ENCODE measurements around the gene PRKD1.

Gene PRKD1

DNA sequence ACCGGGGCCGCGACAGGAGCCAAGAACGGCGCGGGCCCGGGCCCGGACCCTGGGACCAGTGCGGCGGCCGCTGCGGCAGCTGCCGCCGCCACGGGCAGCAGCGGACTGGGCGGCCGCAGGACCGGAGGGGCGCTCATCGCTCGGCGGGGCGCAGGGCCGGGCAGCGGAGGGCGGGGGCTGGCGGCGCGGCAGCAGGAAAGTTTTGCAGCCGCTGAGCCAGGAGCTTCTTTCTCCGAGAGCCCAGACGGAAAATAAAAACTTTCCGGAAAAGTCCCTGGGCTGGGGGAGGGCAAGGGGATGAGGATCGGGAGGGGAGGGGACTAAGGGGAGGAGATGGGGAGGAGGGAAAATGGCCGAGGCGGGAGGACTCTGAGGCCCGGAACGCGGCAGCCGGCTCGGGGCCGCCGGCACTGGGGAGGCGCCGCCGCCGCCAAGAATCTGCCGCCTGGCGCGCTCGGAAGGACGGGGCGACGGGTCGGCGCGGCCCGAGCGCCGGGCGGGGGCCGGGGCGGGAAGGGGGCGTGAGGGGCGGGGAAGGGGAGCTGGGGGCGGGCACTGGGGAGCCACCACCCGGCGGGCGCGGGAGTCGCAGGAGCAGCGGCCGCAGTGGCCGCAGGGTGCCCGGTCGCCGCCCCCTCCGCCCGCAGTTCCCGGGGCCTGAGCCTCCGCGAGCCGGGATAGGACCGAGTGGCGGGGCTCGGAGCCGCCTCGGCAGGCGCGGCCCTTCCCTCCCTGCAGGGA, at the start of gene PRKD1:
TSS of gene PRKD1 (minus strand) at position 472 of the 741 bp plus-strand sequence.
- Mint-ChIP-seq H3K4me1 (ENCODE audit: low read depth) (peaks cover 5% of the 10 kb centered on the region), H3K27me3 (ENCODE audit: low read depth) (peaks cover 26% of the 10 kb centered on the region), H3K36me3 (ENCODE audit: low read depth) (no peaks in the 10 kb centered on the region), H3K4me3 (peak within 1 kb of the TSS; percentile 66), H3K9me3 (no peaks in the 10 kb centered on the region), H3K27ac (no peak within 1 kb of the TSS)
- no peak for DNase-seq (ENCODE audit: low spot score)

DNA sequence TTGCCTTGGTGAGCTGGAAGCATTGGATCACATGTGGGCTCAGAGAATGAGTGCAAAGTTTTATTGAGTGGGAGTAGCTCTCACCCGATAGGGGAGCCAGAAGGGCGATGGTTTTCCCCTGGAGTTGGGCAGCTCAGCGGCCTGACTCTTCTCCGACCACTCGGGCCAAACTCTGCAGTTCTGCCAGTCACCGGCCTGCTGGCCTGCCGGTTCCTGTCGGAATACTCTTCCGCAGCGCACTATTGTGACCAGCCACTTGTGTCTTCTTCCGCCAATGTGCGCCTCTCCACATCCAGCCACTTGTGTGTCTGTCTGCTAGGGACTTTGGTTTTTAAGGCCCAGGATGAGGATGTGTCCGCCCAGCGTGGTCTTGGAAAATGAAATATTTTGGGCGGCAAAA, 43.5 kb upstream of the PRKD1 start:
- H3K9me3 Mint-ChIP-seq = peaks cover 42% of the 10 kb centered on the region
- H3K4me1 Mint-ChIP-seq (ENCODE audit: low read depth) = no peaks in the 10 kb centered on the region
- no peaks in the 10 kb centered on the region for H3K27me3 Mint-ChIP-seq (ENCODE audit: low read depth)
- no peak overlapping the region for H3K4me3 Mint-ChIP-seq
- H3K36me3 Mint-ChIP-seq (ENCODE audit: low read depth) = no peaks in the 10 kb centered on the region
- no peak for DNase-seq (ENCODE audit: low spot score)
- no peak overlapping the region for H3K27ac Mint-ChIP-seq

GRCh38 chr14:29955087-29955486, 27.4 kb upstream of the PRKD1 start:
- Mint-ChIP-seq H3K4me3 (no peak overlapping the region), H3K36me3 (ENCODE audit: low read depth) (no peaks in the 10 kb centered on the region), H3K27me3 (ENCODE audit: low read depth) (no peaks in the 10 kb centered on the region), H3K4me1 (ENCODE audit: low read depth) (no peaks in the 10 kb centered on the region), H3K9me3 (peaks cover 39% of the 10 kb centered on the region), H3K27ac (no peak overlapping the region)
- no peak for DNase-seq (ENCODE audit: low spot score)

DNA sequence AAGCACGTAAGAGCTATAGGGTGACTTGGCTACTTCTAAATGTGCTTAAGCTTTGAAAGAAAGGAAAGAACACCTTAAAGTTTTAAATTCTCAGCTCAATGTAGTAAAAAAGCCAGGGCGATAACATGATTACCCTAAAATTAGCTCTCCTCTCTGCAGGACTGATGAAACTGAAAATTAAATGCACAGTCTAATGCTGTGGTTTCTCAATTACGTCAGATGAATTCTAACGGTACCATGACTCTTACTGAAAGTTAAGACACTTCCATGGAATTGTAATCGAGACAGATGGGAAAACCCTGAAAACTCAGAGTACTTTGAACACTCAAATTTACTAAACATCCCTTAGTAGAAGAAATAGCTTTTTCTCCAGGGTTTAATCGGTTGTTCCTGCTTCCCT, 25.9 kb upstream of the PRKD1 start:
- DNase-seq (ENCODE audit: low spot score) = no peak
- H3K27ac Mint-ChIP-seq = no peak overlapping the region
- no peaks in the 10 kb centered on the region for H3K4me1 Mint-ChIP-seq (ENCODE audit: low read depth)
- H3K4me3 Mint-ChIP-seq = no peak overlapping the region
- no peaks in the 10 kb centered on the region for H3K36me3 Mint-ChIP-seq (ENCODE audit: low read depth)
- H3K27me3 Mint-ChIP-seq (ENCODE audit: low read depth) = no peaks in the 10 kb centered on the region
- peaks cover 41% of the 10 kb centered on the region for H3K9me3 Mint-ChIP-seq

DNA sequence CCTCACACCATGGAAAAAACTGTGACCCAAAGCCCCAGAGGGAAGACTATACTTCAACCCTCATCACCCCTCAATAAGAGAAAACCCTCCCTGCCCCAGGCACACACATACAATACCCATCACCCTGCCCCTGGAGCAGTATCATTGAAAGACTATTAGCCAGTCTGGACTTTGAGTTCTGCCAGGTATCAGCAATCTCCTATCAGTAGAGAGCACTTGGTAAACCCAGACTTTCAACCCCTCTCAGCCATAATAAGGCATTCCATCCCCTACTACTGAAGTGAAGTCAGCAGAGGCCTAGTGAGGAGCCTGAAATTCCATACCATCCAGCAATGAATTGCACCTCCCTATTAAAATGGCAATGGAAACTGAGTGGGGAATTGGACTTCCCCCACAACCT, 16.4 kb upstream of the PRKD1 start:
- Mint-ChIP-seq H3K4me3 (no peak overlapping the region), H3K36me3 (ENCODE audit: low read depth) (no peaks in the 10 kb centered on the region), H3K27me3 (ENCODE audit: low read depth) (no peaks in the 10 kb centered on the region), H3K4me1 (ENCODE audit: low read depth) (no peaks in the 10 kb centered on the region), H3K27ac (no peak overlapping the region), H3K9me3 (peaks cover 38% of the 10 kb centered on the region)
- no peak for DNase-seq (ENCODE audit: low spot score)

DNA sequence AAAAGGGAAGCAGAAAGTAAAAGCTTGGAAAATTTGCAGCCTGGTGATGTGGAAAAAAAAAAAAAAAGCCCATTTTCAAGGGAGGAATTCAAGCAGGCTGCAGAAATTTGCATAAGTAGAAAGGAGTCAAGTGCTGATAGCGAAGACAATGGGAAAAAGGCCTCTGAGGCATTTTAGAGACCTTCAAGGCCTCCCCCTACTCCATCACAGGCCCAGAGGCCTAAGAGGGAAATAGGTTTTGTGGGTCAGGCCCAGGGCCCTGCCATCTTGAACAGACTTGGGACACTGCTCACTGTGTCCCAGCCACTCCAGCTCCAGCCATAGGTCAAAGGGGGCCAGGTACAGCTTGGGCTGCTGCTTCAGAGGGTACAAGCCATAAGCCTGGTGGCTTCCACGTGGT, 13.8 kb upstream of the PRKD1 start:
- Mint-ChIP-seq H3K4me1 (ENCODE audit: low read depth) (no peaks in the 10 kb centered on the region), H3K27ac (no peak overlapping the region), H3K36me3 (ENCODE audit: low read depth) (no peaks in the 10 kb centered on the region), H3K27me3 (ENCODE audit: low read depth) (no peaks in the 10 kb centered on the region), H3K4me3 (no peak overlapping the region), H3K9me3 (peaks cover 29% of the 10 kb centered on the region)
- no peak for DNase-seq (ENCODE audit: low spot score)

GRCh38 chr14:29940482-29940881, 12.8 kb upstream of the PRKD1 start:
- Mint-ChIP-seq H3K4me3 (no peak overlapping the region), H3K4me1 (ENCODE audit: low read depth) (no peaks in the 10 kb centered on the region), H3K27ac (no peak overlapping the region), H3K9me3 (peaks cover 23% of the 10 kb centered on the region), H3K27me3 (ENCODE audit: low read depth) (no peaks in the 10 kb centered on the region), H3K36me3 (ENCODE audit: low read depth) (no peaks in the 10 kb centered on the region)
- DNase-seq (ENCODE audit: low spot score) = no peak

- Mint-ChIP-seq H3K36me3 (ENCODE audit: low read depth) (no peaks in the 10 kb centered on the region), H3K4me3 (no peak overlapping the region), H3K4me1 (ENCODE audit: low read depth) (no peaks in the 10 kb centered on the region), H3K27me3 (ENCODE audit: low read depth) (no peaks in the 10 kb centered on the region), H3K9me3 (peaks cover 7% of the 10 kb centered on the region), H3K27ac (no peak overlapping the region)
- DNase-seq (ENCODE audit: low spot score) = no peak
Measured at GRCh38 chr14:29937116-29937515, 9.5 kb upstream of the PRKD1 start.

- H3K27ac Mint-ChIP-seq = no peak overlapping the region
- peaks cover 26% of the 10 kb centered on the region for H3K27me3 Mint-ChIP-seq (ENCODE audit: low read depth)
- no peak for DNase-seq (ENCODE audit: low spot score)
- no peaks in the 10 kb centered on the region for H3K36me3 Mint-ChIP-seq (ENCODE audit: low read depth)
- H3K4me3 Mint-ChIP-seq = no peak overlapping the region
- H3K9me3 Mint-ChIP-seq = no peaks in the 10 kb centered on the region
- peaks cover 5% of the 10 kb centered on the region for H3K4me1 Mint-ChIP-seq (ENCODE audit: low read depth)
Measured at GRCh38 chr14:29930283-29930682, 2.6 kb upstream of the PRKD1 start.

- no peak overlapping the region for H3K27ac Mint-ChIP-seq
- H3K36me3 Mint-ChIP-seq (ENCODE audit: low read depth) = no peaks in the 10 kb centered on the region
- no peaks in the 10 kb centered on the region for H3K9me3 Mint-ChIP-seq
Measured at GRCh38 chr14:29928117-29928640, 532 bp upstream of the PRKD1 start.

DNA sequence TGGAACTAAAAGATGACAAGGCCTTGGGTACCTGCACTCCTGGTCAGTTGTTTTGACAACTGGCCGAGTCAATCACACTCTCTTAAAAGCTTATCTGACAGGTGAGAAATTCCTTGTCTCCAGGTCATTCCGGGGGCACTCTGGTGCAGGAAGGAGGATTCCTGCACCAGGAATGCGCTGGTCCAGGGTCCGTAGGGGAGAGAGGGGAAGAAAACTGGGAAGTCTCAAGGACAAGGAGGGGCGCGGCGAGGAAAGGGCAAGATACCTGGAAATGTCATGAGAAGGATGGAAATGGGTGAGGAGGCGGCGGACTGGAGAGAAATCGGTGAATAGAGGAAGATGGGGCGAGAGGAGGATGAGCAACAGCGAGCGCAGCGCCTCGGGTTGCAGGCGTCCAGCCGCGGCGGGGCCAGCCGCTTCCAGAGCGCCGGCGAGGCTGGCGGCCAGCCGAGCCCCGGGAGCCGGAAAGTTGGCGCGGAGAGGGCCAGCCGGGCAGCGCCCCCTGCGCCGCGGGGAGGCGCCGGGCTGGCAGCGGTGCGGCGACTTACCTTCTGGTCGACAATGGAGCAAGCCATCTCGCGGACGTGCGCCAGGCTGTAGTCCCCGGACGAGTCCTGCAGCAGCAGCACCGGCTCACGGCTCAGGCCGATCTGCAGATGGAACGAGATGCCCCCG, 809 bp downstream of the PRKD1 start:
- peaks cover 5% of the 10 kb centered on the region for H3K4me1 Mint-ChIP-seq (ENCODE audit: low read depth)
- no peak for DNase-seq (ENCODE audit: low spot score)
- no peak overlapping the region for H3K27ac Mint-ChIP-seq
- no peaks in the 10 kb centered on the region for H3K9me3 Mint-ChIP-seq
- no peaks in the 10 kb centered on the region for H3K36me3 Mint-ChIP-seq (ENCODE audit: low read depth)
- peaks cover 26% of the 10 kb centered on the region for H3K27me3 Mint-ChIP-seq (ENCODE audit: low read depth)
- peak overlapping the region; percentile 66 for H3K4me3 Mint-ChIP-seq

More at GRCh38 chr14:29928117-29928640, 532 bp upstream of the PRKD1 start:
- peaks cover 5% of the 10 kb centered on the region for H3K4me1 Mint-ChIP-seq (ENCODE audit: low read depth)
- peaks cover 26% of the 10 kb centered on the region for H3K27me3 Mint-ChIP-seq (ENCODE audit: low read depth)
- no peak overlapping the region for H3K4me3 Mint-ChIP-seq
- DNase-seq (ENCODE audit: low spot score) = no peak

- Mint-ChIP-seq H3K9me3 (no peaks in the 10 kb centered on the region), H3K27me3 (ENCODE audit: low read depth) (peaks cover 26% of the 10 kb centered on the region), H3K36me3 (ENCODE audit: low read depth) (no peaks in the 10 kb centered on the region)
Measured at GRCh38 chr14:29926228-29926627, 1.4 kb downstream of the PRKD1 start.

DNA sequence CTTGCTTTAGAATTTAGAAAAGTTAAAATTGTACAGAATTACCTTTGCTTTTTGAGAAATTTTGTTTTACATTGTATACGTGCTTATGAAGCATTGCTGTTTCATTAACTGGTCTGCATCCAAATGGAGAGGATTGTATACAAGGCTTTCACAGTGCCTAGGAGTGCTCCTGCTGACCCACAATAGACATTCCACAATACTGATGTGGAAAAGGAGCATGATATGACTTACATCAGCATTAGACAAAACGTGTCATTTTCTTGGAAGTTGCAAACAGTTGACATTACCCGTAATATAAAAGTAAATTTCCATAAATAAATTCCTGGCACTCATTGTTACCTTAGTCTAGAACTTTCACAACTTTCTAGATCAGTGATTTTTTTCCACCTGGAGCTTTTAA, 1.9 kb downstream of the PRKD1 start:
- H3K36me3 Mint-ChIP-seq (ENCODE audit: low read depth) = no peaks in the 10 kb centered on the region
- no peak overlapping the region for H3K4me3 Mint-ChIP-seq
- H3K27ac Mint-ChIP-seq = no peak overlapping the region
- DNase-seq (ENCODE audit: low spot score) = no peak
- H3K9me3 Mint-ChIP-seq = no peaks in the 10 kb centered on the region
- peaks cover 5% of the 10 kb centered on the region for H3K4me1 Mint-ChIP-seq (ENCODE audit: low read depth)
- H3K27me3 Mint-ChIP-seq (ENCODE audit: low read depth) = peaks cover 26% of the 10 kb centered on the region

More at GRCh38 chr14:29926228-29926627, 1.4 kb downstream of the PRKD1 start:
- Mint-ChIP-seq H3K4me3 (peak overlapping the region; percentile 66), H3K27ac (no peak overlapping the region), H3K4me1 (ENCODE audit: low read depth) (peaks cover 5% of the 10 kb centered on the region)
- DNase-seq (ENCODE audit: low spot score) = no peak

DNA sequence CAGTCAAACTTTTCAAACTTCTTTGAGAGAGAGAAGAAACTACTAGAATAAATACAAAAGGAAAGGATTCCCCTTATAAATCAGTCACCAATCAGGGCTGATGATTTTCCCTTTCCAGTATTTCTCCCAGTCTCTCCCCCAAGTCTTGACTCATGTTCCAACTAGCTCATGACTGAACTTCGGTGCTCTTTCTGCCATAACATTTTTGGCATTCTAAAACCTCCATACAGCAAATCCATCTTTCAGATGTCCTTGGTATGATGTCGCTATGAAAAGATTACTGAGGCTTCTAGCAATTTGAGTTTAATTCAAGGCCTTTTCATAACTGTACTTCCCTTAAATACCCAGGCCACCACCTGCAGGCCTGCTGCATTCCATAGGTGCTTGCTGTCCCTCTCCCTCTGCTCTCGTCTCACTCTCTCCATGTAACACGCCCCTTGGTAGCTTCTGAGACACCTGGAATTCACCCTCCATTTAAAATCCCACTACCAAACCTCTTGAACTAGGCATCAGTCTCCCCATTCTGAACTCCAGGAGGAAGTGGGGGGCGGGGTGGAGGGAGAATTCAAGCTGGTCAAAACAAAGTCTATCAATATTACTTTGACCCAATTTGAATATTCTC, 2.4 kb downstream of the PRKD1 start:
- H3K9me3 Mint-ChIP-seq = no peaks in the 10 kb centered on the region
- no peak overlapping the region for H3K4me3 Mint-ChIP-seq
- H3K27ac Mint-ChIP-seq = no peak overlapping the region
- no peaks in the 10 kb centered on the region for H3K36me3 Mint-ChIP-seq (ENCODE audit: low read depth)
- H3K27me3 Mint-ChIP-seq (ENCODE audit: low read depth) = peaks cover 26% of the 10 kb centered on the region
- DNase-seq (ENCODE audit: low spot score) = no peak
- peaks cover 5% of the 10 kb centered on the region for H3K4me1 Mint-ChIP-seq (ENCODE audit: low read depth)
